Osteoblast (primary cell): Measurements from ENCODE around the gene MAPK8. TPM values are rescaled to one million over a fixed set of nuclear protein-coding genes. Genes with fewer than 3 reads are reported as not detected.

Source experiments
- DNase-seq: peaks from one replicate; pipeline ENCODE4 v3.0.0; 2011; ENCODE audit warnings: low spot score, mixed read lengths; ENCODE audit not compliant: insufficient read length; ENCODE audit errors: missing footprints
- H2AFZ ChIP-seq: 2 replicates; pipeline ENCODE4 v1.6.0; 2011; ENCODE audit warnings: mild to moderate bottlenecking, low read length
- H3K27ac ChIP-seq: 2 replicates; pipeline ENCODE4 v1.5.1; 2011; ENCODE audit warnings: mild to moderate bottlenecking, low read depth, low read length, moderate library complexity
- H3K27me3 ChIP-seq: 2 replicates; pipeline ENCODE4 v1.6.0; 2012; ENCODE audit warnings: mild to moderate bottlenecking, control low read depth, inconsistent platforms, low read length, moderate library complexity; ENCODE audit not compliant: insufficient read depth
- H3K36me3 ChIP-seq: 2 replicates; pipeline ENCODE4 v1.5.1; 2011; ENCODE audit warnings: mild to moderate bottlenecking, low read length, control low read depth, moderate library complexity; ENCODE audit not compliant: insufficient read depth
- H3K4me1 ChIP-seq: 2 replicates; pipeline ENCODE4 v1.5.1; 2011; ENCODE audit warnings: mild to moderate bottlenecking, low read length, control low read depth, moderate library complexity; ENCODE audit not compliant: insufficient read depth
- H3K4me2 ChIP-seq: 2 replicates; pipeline ENCODE4 v1.6.0; 2011; ENCODE audit warnings: mild to moderate bottlenecking, low read length; ENCODE audit not compliant: insufficient read depth
- H3K4me3 ChIP-seq: fragments of 200-600 bp; sonication (generic); 3 replicates; pipeline ENCODE4 v1.5.1; 2012; ENCODE audit warnings: mild to moderate bottlenecking, low read length, inconsistent platforms; ENCODE audit not compliant: insufficient read depth
- H3K79me2 ChIP-seq: 2 replicates; pipeline ENCODE4 v1.6.0; 2012; ENCODE audit warnings: mild to moderate bottlenecking, low read length, control low read depth, inconsistent platforms; ENCODE audit not compliant: insufficient read depth
- H3K9me3 ChIP-seq: 2 replicates; pipeline ENCODE4 v1.5.1; 2011; ENCODE audit warnings: low read depth, low read length, control low read depth
- H4K20me1 ChIP-seq: 2 replicates; pipeline ENCODE4 v1.6.0; 2012; ENCODE audit warnings: mild to moderate bottlenecking, low read length, control low read depth; ENCODE audit not compliant: insufficient read depth
- total RNA-seq: library from RNA; depleted of rRNA; stranded (reverse); fragments of >200 nt; gene quantifications from 2 replicates; pipeline ENCODE4 v1.2.3, GENCODE V29; 2012
- TF ChIP-seq, protein P1 (sequence below): IDR thresholded peaks from 2 replicates; pipeline ENCODE4 v1.5.1; 2011; ENCODE audit warnings: mild to moderate bottlenecking, low read depth, low read length, moderate library complexity; ENCODE audit errors: extremely low read depth

The MAPK8 gene
- total RNA-seq, 1 donor, result 55.7 TPM

DNA sequence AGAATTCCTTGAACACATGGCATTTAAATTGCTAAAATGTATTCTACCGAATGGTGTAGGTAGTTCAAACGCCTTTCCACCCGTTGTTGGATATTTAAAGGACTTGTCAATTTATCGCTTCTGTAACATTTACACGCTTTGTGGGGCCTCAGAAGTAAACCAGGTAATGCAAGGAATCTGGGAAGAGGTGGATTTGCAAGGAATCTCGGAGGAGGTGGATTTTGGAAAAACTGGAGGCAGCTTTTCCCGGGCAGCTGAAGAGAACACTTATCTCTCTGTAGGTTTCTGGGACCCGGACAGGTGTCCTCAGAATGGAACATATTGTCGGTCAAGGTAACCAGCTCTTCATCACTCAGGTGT is 592 bp upstream of the MAPK8 start:
- peaks cover 32% of the 10 kb centered on the region for H4K20me1 ChIP-seq
- peaks cover 21% of the 10 kb centered on the region for H3K4me1 ChIP-seq
- H2AFZ ChIP-seq, result peak overlapping the region; percentile 78
- peaks cover 37% of the 10 kb centered on the region for H3K79me2 ChIP-seq
- H3K4me3 ChIP-seq, result peak overlapping the region; percentile 88
- H3K27me3 ChIP-seq, result peaks cover 4% of the 10 kb centered on the region
- no peaks in the 10 kb centered on the region for H3K36me3 ChIP-seq
- TF ChIP-seq, protein P1, sequence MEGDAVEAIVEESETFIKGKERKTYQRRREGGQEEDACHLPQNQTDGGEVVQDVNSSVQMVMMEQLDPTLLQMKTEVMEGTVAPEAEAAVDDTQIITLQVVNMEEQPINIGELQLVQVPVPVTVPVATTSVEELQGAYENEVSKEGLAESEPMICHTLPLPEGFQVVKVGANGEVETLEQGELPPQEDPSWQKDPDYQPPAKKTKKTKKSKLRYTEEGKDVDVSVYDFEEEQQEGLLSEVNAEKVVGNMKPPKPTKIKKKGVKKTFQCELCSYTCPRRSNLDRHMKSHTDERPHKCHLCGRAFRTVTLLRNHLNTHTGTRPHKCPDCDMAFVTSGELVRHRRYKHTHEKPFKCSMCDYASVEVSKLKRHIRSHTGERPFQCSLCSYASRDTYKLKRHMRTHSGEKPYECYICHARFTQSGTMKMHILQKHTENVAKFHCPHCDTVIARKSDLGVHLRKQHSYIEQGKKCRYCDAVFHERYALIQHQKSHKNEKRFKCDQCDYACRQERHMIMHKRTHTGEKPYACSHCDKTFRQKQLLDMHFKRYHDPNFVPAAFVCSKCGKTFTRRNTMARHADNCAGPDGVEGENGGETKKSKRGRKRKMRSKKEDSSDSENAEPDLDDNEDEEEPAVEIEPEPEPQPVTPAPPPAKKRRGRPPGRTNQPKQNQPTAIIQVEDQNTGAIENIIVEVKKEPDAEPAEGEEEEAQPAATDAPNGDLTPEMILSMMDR, result no peak
- DNase-seq, result no peak
- no peaks in the 10 kb centered on the region for H3K9me3 ChIP-seq
- H3K27ac ChIP-seq, result no peak overlapping the region
- H3K4me2 ChIP-seq, result peak overlapping the region; percentile 77

DNA sequence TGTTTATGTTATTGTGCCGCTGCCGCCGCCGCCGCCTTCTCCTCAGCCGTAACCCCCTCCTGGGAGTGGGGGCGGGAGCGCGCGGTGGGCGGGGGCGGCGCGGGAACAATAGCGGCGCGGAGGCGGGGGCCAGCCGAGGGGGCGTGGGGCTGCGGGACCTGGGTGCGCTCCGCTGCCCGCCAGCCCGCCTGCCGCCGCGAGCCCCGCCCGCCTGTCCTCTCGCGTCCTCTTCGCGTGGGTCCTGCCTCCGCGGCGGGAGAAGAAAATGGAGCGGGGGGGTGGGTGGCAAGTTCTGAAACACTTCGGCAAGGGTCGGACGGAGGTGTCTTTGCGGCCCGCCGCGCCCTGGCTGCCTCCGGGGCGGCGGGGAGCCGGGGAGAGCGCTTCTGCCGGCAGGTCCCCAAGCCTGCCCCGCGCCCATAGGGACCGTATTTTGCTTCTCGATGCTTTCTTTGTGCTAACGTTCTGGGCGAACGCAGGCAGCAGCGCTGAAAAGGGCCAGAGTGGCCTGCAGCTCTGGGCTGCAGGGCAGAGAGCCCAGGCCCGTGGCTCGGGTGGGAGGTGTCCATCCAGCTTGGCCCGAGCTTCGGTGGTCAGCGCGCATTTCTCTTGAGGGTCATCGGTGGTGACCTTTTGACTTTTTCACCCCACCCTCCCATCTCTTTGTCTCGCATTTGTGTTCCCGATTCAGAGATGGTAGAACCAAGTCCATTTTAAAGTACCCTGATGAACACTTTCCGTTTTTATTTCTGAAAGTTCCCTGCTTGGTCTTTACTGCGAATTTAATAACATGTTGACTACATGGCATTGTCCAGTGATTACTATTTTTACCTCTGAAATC is 613 bp downstream of the MAPK8 start:
- Histone ChIP-seq H3K4me1 (peaks cover 21% of the 10 kb centered on the region), H3K79me2 (peaks cover 49% of the 10 kb centered on the region), H2AFZ (peak overlapping the region; percentile 79), H3K4me2 (peak overlapping the region; percentile 87), H3K9me3 (no peaks in the 10 kb centered on the region), H3K36me3 (no peaks in the 10 kb centered on the region), H3K27me3 (peaks cover 3% of the 10 kb centered on the region), H3K27ac (peak overlapping the region; percentile 72), H4K20me1 (peaks cover 35% of the 10 kb centered on the region), H3K4me3 (peak overlapping the region; percentile 88)
- TF ChIP-seq, protein P1, result no peak
- DNase-seq, result peak; percentile 96

DNA sequence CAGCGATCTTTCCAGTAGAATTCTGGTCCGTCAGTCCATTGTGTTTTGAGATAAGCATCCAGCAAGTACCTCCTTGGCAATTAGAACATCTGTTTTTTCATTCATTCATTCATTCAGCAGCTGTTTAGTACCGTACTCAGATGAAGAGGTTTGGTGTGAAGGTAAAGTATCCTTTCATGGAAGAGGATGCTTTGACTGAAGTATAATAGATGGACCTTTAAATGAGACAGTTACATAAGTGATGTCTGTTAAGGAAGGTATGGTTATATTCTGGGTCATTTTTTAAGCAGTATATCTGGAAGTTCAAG is 1.2 kb downstream of the MAPK8 start:
- Histone ChIP-seq H3K4me1 (peaks cover 21% of the 10 kb centered on the region), H3K4me3 (peak overlapping the region; percentile 88), H3K79me2 (peaks cover 55% of the 10 kb centered on the region), H4K20me1 (peaks cover 35% of the 10 kb centered on the region), H3K36me3 (no peaks in the 10 kb centered on the region), H2AFZ (peak overlapping the region; percentile 79), H3K9me3 (no peaks in the 10 kb centered on the region), H3K4me2 (peak overlapping the region; percentile 87), H3K27me3 (peaks cover 3% of the 10 kb centered on the region), H3K27ac (peak overlapping the region; percentile 72)
- TF ChIP-seq, protein P1, result no peak
- DNase-seq, result no peak

DNA sequence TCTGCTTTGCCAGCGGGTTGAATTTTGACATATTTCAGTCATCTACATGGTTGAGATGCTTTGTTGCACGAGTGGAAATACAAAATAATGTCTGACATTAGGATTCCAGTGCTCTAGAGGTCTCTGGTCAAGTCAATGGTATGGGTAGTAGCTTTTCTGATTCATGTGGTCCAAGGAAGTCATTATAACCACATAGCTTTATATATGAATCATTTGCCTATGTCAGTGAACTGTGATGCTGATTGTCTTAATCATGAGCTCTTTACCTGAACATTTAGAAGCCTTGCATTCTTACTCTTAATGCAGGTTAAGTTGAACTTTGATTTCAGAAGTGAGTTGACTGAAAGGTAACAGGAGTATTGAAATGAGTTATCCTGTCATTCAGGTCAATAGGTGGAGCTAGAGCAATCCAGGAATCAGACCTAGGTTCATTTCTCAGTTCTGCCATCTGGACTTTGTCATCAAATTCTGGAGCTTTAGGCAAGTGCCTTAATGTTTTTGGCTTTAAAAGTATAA is 3.3 kb downstream of the MAPK8 start:
- Histone ChIP-seq H3K79me2 (peaks cover 74% of the 10 kb centered on the region), H2AFZ (no peak overlapping the region), H3K9me3 (no peaks in the 10 kb centered on the region), H3K4me2 (peak overlapping the region; percentile 21), H4K20me1 (peaks cover 46% of the 10 kb centered on the region), H3K36me3 (no peaks in the 10 kb centered on the region), H3K27ac (no peak overlapping the region), H3K4me3 (no peak overlapping the region), H3K4me1 (peaks cover 21% of the 10 kb centered on the region), H3K27me3 (no peaks in the 10 kb centered on the region)
- DNase-seq, result peak; percentile 91
- TF ChIP-seq, protein P1, result peak; percentile 14
